Liver (tissue), 9 donors: ENCODE data around the gene CCR9. TPM values are rescaled to one million over a fixed set of nuclear protein-coding genes. Genes with fewer than 3 reads are reported as not detected.

ENCODE experiments used
- DNase-seq: peaks from one replicate; pipeline ENCODE4 v3.0.0-alpha.2; 2017; ENCODE audit warnings: low spot score
- H3K27ac ChIP-seq, 2 donors: one replicate each; pipeline ENCODE4 v1.7.0; 2013; ENCODE audit warnings: inconsistent platforms in 2 of 2, low read length in 2 of 2, control low read depth in 1 of 2, low read depth in 1 of 2, mild to moderate bottlenecking in 1 of 2
- H3K27me3 ChIP-seq, 4 donors: one replicate each; pipeline versions ENCODE4 v1.6.1 to v1.7.0; 2013; ENCODE audit warnings: low read length in 3 of 4, inconsistent platforms in 1 of 4, mild to moderate bottlenecking in 1 of 4, moderate library complexity in 1 of 4; ENCODE audit not compliant: control insufficient read depth in 4 of 4, insufficient read depth in 4 of 4
- H3K36me3 ChIP-seq, 4 donors: one replicate each; pipeline versions ENCODE4 v1.6.1 to v1.7.0; 2013; ENCODE audit warnings: low read length in 3 of 4, mild to moderate bottlenecking in 3 of 4, low read depth in 1 of 4, moderate library complexity in 1 of 4; ENCODE audit not compliant: control insufficient read depth in 4 of 4, insufficient read depth in 3 of 4
- H3K4me1 ChIP-seq, 4 donors: one replicate each; pipeline versions ENCODE4 v1.6.1 to v1.7.0; 2013; ENCODE audit warnings: low read length in 3 of 4, mild to moderate bottlenecking in 3 of 4, moderate library complexity in 1 of 4; ENCODE audit not compliant: control insufficient read depth in 4 of 4, insufficient read depth in 4 of 4
- H3K4me3 ChIP-seq, 3 donors: one replicate each; pipeline versions ENCODE4 v1.6.1 to v1.7.0; 2013; ENCODE audit warnings: low read length in 3 of 3, control low read depth in 1 of 3, low read depth in 1 of 3, mild to moderate bottlenecking in 1 of 3
- H3K9ac ChIP-seq, 2 donors: one replicate each; pipeline ENCODE4 v1.7.0; 2013; ENCODE audit warnings: low read length in 2 of 2, mild to moderate bottlenecking in 2 of 2, moderate library complexity in 2 of 2, control low read depth in 1 of 2, low read depth in 1 of 2
- H3K9me3 ChIP-seq, 4 donors: one replicate each; pipeline versions ENCODE4 v1.6.1 to v1.7.0; 2013; ENCODE audit warnings: low read length in 3 of 4; ENCODE audit not compliant: control insufficient read depth in 4 of 4
- EGR1 ChIP-seq, 2 donors: IDR thresholded peaks; 2 replicates each; pipeline ENCODE4 v1.6.1; 2016 to 2018; ENCODE audit warnings: antibody characterized with exemption in 2 of 2, low read depth in 2 of 2
- FOXA1 ChIP-seq: IDR thresholded peaks from 2 replicates; pipeline ENCODE4 v1.6.1; 2016; ENCODE audit warnings: antibody characterized with exemption
- FOXA2 ChIP-seq: IDR thresholded peaks from 2 replicates; pipeline ENCODE4 v1.6.1; 2016; ENCODE audit warnings: antibody characterized with exemption
- GABPA ChIP-seq, 2 donors: IDR thresholded peaks in 1 of 2; conservative IDR thresholded peaks in 1 of 2; 2 replicates each; pipeline ENCODE4 v1.6.1; 2016; ENCODE audit warnings: antibody characterized with exemption in 2 of 2, mild to moderate bottlenecking in 1 of 2, moderate library complexity in 1 of 2
- HNF4A ChIP-seq, 2 donors: conservative IDR thresholded peaks; 2 replicates each; pipeline ENCODE4 v1.6.1; 2016; ENCODE audit warnings: antibody characterized with exemption in 2 of 2, mild to moderate bottlenecking in 2 of 2
- HNF4G ChIP-seq: IDR thresholded peaks from 2 replicates; pipeline ENCODE4 v1.6.1; 2016; ENCODE audit warnings: antibody characterized with exemption
- JUND ChIP-seq, 2 donors: IDR thresholded peaks; 2 replicates each; pipeline ENCODE4 v1.6.1; 2016; ENCODE audit warnings: antibody characterized with exemption in 2 of 2
- NR2F2 ChIP-seq: IDR thresholded peaks from 2 replicates; pipeline ENCODE4 v1.6.1; 2016; ENCODE audit warnings: antibody characterized with exemption
- RAD21 ChIP-seq, 2 donors: IDR thresholded peaks; 2 replicates each; pipeline ENCODE4 v1.6.1; 2016; ENCODE audit warnings: antibody characterized with exemption in 2 of 2, mild to moderate bottlenecking in 2 of 2
- RXRA ChIP-seq, 2 donors: IDR thresholded peaks; 2 replicates each; pipeline ENCODE4 v1.6.1; 2017 to 2018; ENCODE audit warnings: antibody characterized with exemption in 2 of 2, mild to moderate bottlenecking in 1 of 2
- SP1 ChIP-seq: IDR thresholded peaks from 2 replicates; pipeline ENCODE4 v1.6.1; 2018; ENCODE audit warnings: antibody characterized with exemption, mild to moderate bottlenecking
- TAF1 ChIP-seq: conservative IDR thresholded peaks from 2 replicates; pipeline ENCODE4 v1.6.1; 2016; ENCODE audit warnings: antibody characterized with exemption, mild to moderate bottlenecking
- YY1 ChIP-seq: IDR thresholded peaks from 2 replicates; pipeline ENCODE4 v1.6.1; 2016; ENCODE audit warnings: antibody characterized with exemption, mild to moderate bottlenecking
- WGBS: extraction: QIAGEN DNeasy Blood & Tissue Kit; methylation state at CpG from one replicate; pipeline ENCODE4 v1.1.7; 2013; 5-methylcytosine and 5-hydroxymethylcytosine counted together
- polyA plus RNA-seq, 2 donors: library from polyadenylated mRNA; stranded (reverse) in 1 of 2; unstranded in 1 of 2; fragments of 200-250 nt in 1 of 2; fragments of >200 nt in 1 of 2; fragmentation: Nextera tagmentation in 1 of 2; extraction: Ambion mirVana in 1 of 2; gene quantifications; one replicate each; pipeline versions ENCODE4 v1.2.1 to v1.2.3, GENCODE V29; 2013 to 2015
- total RNA-seq, 2 donors: library from RNA; depleted of rRNA; stranded (reverse); fragments of >200 nt; gene quantifications; one replicate each; pipeline ENCODE4 v1.2.3, GENCODE V29; 2014
- TF ChIP-seq, protein P1 (sequence below): IDR thresholded peaks from 2 replicates; pipeline ENCODE4 v1.6.1; 2016; ENCODE audit warnings: antibody characterized with exemption
- TF ChIP-seq, protein P2 (sequence below): IDR thresholded peaks from 2 replicates; pipeline ENCODE4 v1.6.1; 2016; ENCODE audit warnings: antibody characterized with exemption, mild to moderate bottlenecking
- TF ChIP-seq, protein P3 (sequence below): IDR thresholded peaks from 2 replicates; pipeline ENCODE4 v1.6.1; 2016; ENCODE audit warnings: antibody characterized with exemption
- TF ChIP-seq, protein P4 (sequence below): fragments of 150-350 bp; IDR thresholded peaks from 2 replicates; pipeline ENCODE4 v1.5.1; 2017; ENCODE audit warnings: improper control_type of control experiment, low read depth, low read length; ENCODE audit not compliant: missing input control
- TF ChIP-seq, protein P5 (sequence below): IDR thresholded peaks from 2 replicates; pipeline ENCODE4 v1.6.1; 2016; ENCODE audit warnings: antibody characterized with exemption
- donor health status: healthy.
- donor health status: healthy.
- donor health status: healthy.
- donor health status: healthy.
- donor health status: healthy.

Gene CCR9
- total and polyA plus RNA-seq, 4 donors, result 0.28 TPM; not detected in 3

DNA sequence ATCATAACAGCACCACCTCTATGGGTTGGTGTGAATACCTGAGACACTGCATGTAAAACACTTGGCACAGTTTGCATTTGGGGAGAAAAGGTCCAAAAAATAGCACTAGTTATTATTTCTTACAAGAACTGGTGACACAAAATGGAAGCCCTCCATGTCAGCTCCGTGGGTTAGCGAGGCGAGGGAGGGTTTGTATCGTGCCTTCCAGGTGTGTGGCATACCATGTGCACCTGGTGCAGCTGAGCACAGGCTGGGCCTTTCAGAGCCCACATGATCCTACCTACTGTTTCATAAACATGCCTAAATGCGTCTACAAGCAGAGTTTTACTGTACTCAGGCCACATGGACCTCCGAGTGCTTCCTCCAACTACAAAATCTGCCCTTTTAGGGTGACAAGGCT, 62.5 kb downstream of the CCR9 start (continued):
- TF ChIP-seq, protein P1, sequence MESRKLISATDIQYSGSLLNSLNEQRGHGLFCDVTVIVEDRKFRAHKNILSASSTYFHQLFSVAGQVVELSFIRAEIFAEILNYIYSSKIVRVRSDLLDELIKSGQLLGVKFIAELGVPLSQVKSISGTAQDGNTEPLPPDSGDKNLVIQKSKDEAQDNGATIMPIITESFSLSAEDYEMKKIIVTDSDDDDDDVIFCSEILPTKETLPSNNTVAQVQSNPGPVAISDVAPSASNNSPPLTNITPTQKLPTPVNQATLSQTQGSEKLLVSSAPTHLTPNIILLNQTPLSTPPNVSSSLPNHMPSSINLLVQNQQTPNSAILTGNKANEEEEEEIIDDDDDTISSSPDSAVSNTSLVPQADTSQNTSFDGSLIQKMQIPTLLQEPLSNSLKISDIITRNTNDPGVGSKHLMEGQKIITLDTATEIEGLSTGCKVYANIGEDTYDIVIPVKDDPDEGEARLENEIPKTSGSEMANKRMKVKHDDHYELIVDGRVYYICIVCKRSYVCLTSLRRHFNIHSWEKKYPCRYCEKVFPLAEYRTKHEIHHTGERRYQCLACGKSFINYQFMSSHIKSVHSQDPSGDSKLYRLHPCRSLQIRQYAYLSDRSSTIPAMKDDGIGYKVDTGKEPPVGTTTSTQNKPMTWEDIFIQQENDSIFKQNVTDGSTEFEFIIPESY, result no peak
- TF ChIP-seq HNF4G (no peak), GABPA (IDR thresholded peaks at IDR 0.05 in 1 of 2, conservative IDR thresholded peaks at IDR 0.05 in 1 of 2) (no peak), RAD21 (IDR thresholded peaks at IDR 0.05) (no peak), FOXA2 (no peak), TAF1 (no peak), NR2F2 (no peak)

DNA sequence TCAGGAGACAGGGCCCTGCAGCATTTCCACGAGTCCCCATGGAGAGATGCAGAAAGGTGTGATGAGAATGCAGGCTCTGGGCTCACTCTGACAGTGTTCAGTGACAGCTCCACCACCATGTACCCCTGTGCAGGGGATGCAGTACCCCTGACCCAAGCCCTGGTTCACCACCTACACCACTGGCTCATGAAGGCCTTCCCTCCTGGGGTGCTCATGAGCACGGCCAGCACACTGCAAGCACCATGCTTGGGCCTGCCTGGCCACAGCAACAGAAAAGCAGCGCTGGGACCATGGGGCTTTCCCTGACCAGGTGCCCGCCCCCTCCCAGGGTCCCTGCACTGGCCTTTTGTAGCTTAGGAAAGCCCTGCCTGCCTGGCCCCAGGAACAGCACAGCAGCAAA, 63.1 kb downstream of the CCR9 start:
- TF ChIP-seq YY1 (no peak), SP1 (no peak), FOXA2 (no peak), TAF1 (no peak), RXRA (IDR thresholded peaks at IDR 0.05) (no peak), EGR1 (IDR thresholded peaks at IDR 0.05; ENCODE audit: low read depth in 2 of 2) (no peak), HNF4G (no peak), GABPA (IDR thresholded peaks at IDR 0.05 in 1 of 2, conservative IDR thresholded peaks at IDR 0.05 in 1 of 2) (no peak), JUND (IDR thresholded peaks at IDR 0.05) (no peak), HNF4A (conservative IDR thresholded peaks at IDR 0.05) (no peak), FOXA1 (no peak), RAD21 (IDR thresholded peaks at IDR 0.05) (no peak), NR2F2 (no peak)
- TF ChIP-seq, protein P1, result no peak
- TF ChIP-seq, protein P2, sequence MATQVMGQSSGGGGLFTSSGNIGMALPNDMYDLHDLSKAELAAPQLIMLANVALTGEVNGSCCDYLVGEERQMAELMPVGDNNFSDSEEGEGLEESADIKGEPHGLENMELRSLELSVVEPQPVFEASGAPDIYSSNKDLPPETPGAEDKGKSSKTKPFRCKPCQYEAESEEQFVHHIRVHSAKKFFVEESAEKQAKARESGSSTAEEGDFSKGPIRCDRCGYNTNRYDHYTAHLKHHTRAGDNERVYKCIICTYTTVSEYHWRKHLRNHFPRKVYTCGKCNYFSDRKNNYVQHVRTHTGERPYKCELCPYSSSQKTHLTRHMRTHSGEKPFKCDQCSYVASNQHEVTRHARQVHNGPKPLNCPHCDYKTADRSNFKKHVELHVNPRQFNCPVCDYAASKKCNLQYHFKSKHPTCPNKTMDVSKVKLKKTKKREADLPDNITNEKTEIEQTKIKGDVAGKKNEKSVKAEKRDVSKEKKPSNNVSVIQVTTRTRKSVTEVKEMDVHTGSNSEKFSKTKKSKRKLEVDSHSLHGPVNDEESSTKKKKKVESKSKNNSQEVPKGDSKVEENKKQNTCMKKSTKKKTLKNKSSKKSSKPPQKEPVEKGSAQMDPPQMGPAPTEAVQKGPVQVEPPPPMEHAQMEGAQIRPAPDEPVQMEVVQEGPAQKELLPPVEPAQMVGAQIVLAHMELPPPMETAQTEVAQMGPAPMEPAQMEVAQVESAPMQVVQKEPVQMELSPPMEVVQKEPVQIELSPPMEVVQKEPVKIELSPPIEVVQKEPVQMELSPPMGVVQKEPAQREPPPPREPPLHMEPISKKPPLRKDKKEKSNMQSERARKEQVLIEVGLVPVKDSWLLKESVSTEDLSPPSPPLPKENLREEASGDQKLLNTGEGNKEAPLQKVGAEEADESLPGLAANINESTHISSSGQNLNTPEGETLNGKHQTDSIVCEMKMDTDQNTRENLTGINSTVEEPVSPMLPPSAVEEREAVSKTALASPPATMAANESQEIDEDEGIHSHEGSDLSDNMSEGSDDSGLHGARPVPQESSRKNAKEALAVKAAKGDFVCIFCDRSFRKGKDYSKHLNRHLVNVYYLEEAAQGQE, result no peak
- TF ChIP-seq, protein P3, sequence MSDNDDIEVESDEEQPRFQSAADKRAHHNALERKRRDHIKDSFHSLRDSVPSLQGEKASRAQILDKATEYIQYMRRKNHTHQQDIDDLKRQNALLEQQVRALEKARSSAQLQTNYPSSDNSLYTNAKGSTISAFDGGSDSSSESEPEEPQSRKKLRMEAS, result no peak
- TF ChIP-seq, protein P4, sequence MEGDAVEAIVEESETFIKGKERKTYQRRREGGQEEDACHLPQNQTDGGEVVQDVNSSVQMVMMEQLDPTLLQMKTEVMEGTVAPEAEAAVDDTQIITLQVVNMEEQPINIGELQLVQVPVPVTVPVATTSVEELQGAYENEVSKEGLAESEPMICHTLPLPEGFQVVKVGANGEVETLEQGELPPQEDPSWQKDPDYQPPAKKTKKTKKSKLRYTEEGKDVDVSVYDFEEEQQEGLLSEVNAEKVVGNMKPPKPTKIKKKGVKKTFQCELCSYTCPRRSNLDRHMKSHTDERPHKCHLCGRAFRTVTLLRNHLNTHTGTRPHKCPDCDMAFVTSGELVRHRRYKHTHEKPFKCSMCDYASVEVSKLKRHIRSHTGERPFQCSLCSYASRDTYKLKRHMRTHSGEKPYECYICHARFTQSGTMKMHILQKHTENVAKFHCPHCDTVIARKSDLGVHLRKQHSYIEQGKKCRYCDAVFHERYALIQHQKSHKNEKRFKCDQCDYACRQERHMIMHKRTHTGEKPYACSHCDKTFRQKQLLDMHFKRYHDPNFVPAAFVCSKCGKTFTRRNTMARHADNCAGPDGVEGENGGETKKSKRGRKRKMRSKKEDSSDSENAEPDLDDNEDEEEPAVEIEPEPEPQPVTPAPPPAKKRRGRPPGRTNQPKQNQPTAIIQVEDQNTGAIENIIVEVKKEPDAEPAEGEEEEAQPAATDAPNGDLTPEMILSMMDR, result no peak
- TF ChIP-seq, protein P5, sequence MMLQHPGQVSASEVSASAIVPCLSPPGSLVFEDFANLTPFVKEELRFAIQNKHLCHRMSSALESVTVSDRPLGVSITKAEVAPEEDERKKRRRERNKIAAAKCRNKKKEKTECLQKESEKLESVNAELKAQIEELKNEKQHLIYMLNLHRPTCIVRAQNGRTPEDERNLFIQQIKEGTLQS, result no peak
- Histone ChIP-seq H3K9ac (no peak overlapping the region), H3K27me3 (no peaks in the 10 kb centered on the region), H3K9me3 (no peaks in the 10 kb centered on the region), H3K27ac (no peak overlapping the region), H3K4me1 (peaks cover 0 to 8% (median 4%) of the 10 kb centered on the region in 4 donors), H3K36me3 (peaks cover 0 to 65% (median 27%) of the 10 kb centered on the region in 4 donors), H3K4me3 (no peak overlapping the region)
- no peak for DNase-seq
- WGBS, result 99% methylated on average over 4 of the region's 4 CpGs
